GM23338 (cell line): ENCODE measurements around the gene MKKS. TPM values are rescaled to one million over a fixed set of nuclear protein-coding genes. Genes with fewer than 3 reads are reported as not detected.

ENCODE experiments used
- ATAC-seq: fragments of 200-7000 bp; cut with Tn5 transposase; 3 replicates; pipeline ENCODE4 v1.9.1; 2020
- DNase-seq: peaks from one replicate; pipeline ENCODE4 v3.0.0-alpha.2; 2015; ENCODE audit warnings: low spot score
- H2AFZ ChIP-seq: fragments of 200-600 bp; sonication (generic); 2 replicates; pipeline ENCODE4 v1.8.0; 2016; ENCODE audit warnings: antibody characterized with exemption, mild to moderate bottlenecking, moderate library complexity
- H3F3A ChIP-seq: fragments of 200-600 bp; sonication (generic); replicated peaks from 2 replicates; pipeline ENCODE4 v1.8.0; 2017; ENCODE audit warnings: antibody characterized with exemption, mixed run types, low read depth
- H3K27ac ChIP-seq: fragments of 200-600 bp; sonication (generic); 2 replicates; pipeline ENCODE4 v1.6.1; 2016; ENCODE audit warnings: low read depth
- H3K27me3 ChIP-seq: fragments of 200-600 bp; sonication (generic); 2 replicates; pipeline ENCODE4 v1.8.0; 2016; ENCODE audit warnings: mild to moderate bottlenecking, mixed run types, moderate library complexity; ENCODE audit not compliant: insufficient read depth
- H3K36me3 ChIP-seq: fragments of 200-600 bp; sonication (generic); 2 replicates; pipeline ENCODE4 v1.8.0; 2016; ENCODE audit warnings: mild to moderate bottlenecking; ENCODE audit not compliant: insufficient read depth
- H3K4me1 ChIP-seq: fragments of 200-600 bp; sonication (generic); 2 replicates; pipeline ENCODE4 v1.8.0; 2016; ENCODE audit warnings: mild to moderate bottlenecking, moderate library complexity; ENCODE audit not compliant: insufficient read depth
- H3K4me2 ChIP-seq: fragments of 200-600 bp; sonication (generic); 2 replicates; pipeline ENCODE4 v1.7.1; 2017; ENCODE audit warnings: mixed run types
- H3K4me3 ChIP-seq: fragments of 200-600 bp; sonication (generic); 2 replicates; pipeline ENCODE4 v1.6.1; 2016; ENCODE audit warnings: mixed run types
- H3K79me2 ChIP-seq: fragments of 200-600 bp; sonication (generic); replicated peaks from 2 replicates; pipeline ENCODE4 v1.8.0; 2017; ENCODE audit warnings: mild to moderate bottlenecking; ENCODE audit not compliant: insufficient read depth
- H3K9me2 ChIP-seq: fragments of 200-600 bp; sonication (generic); 2 replicates; pipeline ENCODE4 v1.8.0; 2017; ENCODE audit not compliant: insufficient read depth
- H4K20me1 ChIP-seq: fragments of 200-600 bp; sonication (generic); replicated peaks from 2 replicates; pipeline ENCODE4 v1.8.0; 2017; ENCODE audit warnings: mild to moderate bottlenecking; ENCODE audit not compliant: insufficient read depth
- H3K27ac Mint-ChIP-seq: 2 replicates; pipeline ENCODE4 v1.8.0; 2020; ENCODE audit warnings: inconsistent platforms, mild to moderate bottlenecking, moderate library complexity, mixed read lengths
- H3K27me3 Mint-ChIP-seq: 3 replicates; pipeline ENCODE4 v1.8.0; 2022; ENCODE audit warnings: low read depth, mild to moderate bottlenecking, moderate library complexity, mixed read lengths, inconsistent platforms; ENCODE audit not compliant: insufficient read depth, poor library complexity
- H3K36me3 Mint-ChIP-seq: 3 replicates; pipeline ENCODE4 v1.8.0; 2021; ENCODE audit warnings: low read depth, mild to moderate bottlenecking, inconsistent platforms, moderate library complexity, mixed read lengths
- H3K4me1 Mint-ChIP-seq: 3 replicates; pipeline ENCODE4 v1.8.0; 2020; ENCODE audit warnings: mild to moderate bottlenecking, inconsistent platforms, mixed read lengths
- H3K4me3 Mint-ChIP-seq: 3 replicates; pipeline ENCODE4 v1.8.0; 2021; ENCODE audit warnings: moderate library complexity, mild to moderate bottlenecking, inconsistent platforms, mixed read lengths
- H3K9me3 Mint-ChIP-seq: 3 replicates; pipeline ENCODE4 v1.8.0; 2020; ENCODE audit warnings: moderate library complexity, mild to moderate bottlenecking, inconsistent platforms, mixed read lengths
- CREB1 ChIP-seq: fragments of 250-450 bp; sonication (Bioruptor Pico); IDR thresholded peaks from 2 replicates; pipeline ENCODE4 v1.5.0; 2020; ENCODE audit warnings: low read depth, mild to moderate bottlenecking, moderate library complexity
- CTCF ChIP-seq, 2 experiments: fragments of 200-600 bp in 1 of 2; sonication (generic) in 1 of 2; conservative IDR thresholded peaks; 2 replicates each; pipeline versions ENCODE4 v1.5.1 to v1.6.1; 2016 to 2017; ENCODE audit warnings: antibody characterized with exemption in 2 of 2, low read depth in 2 of 2, mild to moderate bottlenecking in 2 of 2, moderate library complexity in 1 of 2
- ETS1 ChIP-seq: IDR thresholded peaks from 2 replicates; pipeline ENCODE4 v1.6.1; 2016; ENCODE audit warnings: antibody characterized with exemption
- EZH2 ChIP-seq: fragments of 200-600 bp; sonication (generic); IDR thresholded peaks from one replicate; pipeline ENCODE4 v1.8.0; 2017; ENCODE audit warnings: antibody characterized with exemption, mild to moderate bottlenecking, low read depth; ENCODE audit not compliant: unreplicated experiment
- EZH2phosphoT487 ChIP-seq: fragments of 200-600 bp; sonication (generic); IDR thresholded peaks from one replicate; pipeline ENCODE4 v1.8.1; 2018; ENCODE audit warnings: antibody characterized with exemption; ENCODE audit not compliant: unreplicated experiment
- JUNB ChIP-seq: IDR thresholded peaks from one replicate; pipeline ENCODE4 v1.6.1; 2016; ENCODE audit warnings: antibody characterized with exemption; ENCODE audit not compliant: unreplicated experiment
- NANOG ChIP-seq: IDR thresholded peaks from 2 replicates; pipeline ENCODE4 v1.6.1; 2016; ENCODE audit warnings: antibody characterized with exemption, borderline replicate concordance
- POLR2AphosphoS5 ChIP-seq: IDR thresholded peaks from 2 replicates; pipeline ENCODE4 v1.6.1; 2016; ENCODE audit warnings: antibody characterized with exemption, low read depth
- REST ChIP-seq: IDR thresholded peaks from one replicate; pipeline ENCODE4 v1.6.1; 2018; ENCODE audit warnings: antibody characterized with exemption; ENCODE audit not compliant: unreplicated experiment
- STAT1 ChIP-seq: IDR thresholded peaks from one replicate; pipeline ENCODE4 v1.6.1; 2016; ENCODE audit warnings: antibody characterized with exemption; ENCODE audit not compliant: unreplicated experiment
- ZNF114 ChIP-seq: fragments of 250-450 bp; sonication (Bioruptor Pico); IDR thresholded peaks from 2 replicates; pipeline ENCODE4 v1.5.0; 2020; ENCODE audit warnings: mild to moderate bottlenecking, moderate library complexity
- ZNF331 ChIP-seq: fragments of 250-450 bp; sonication (Bioruptor Pico); IDR thresholded peaks from 2 replicates; pipeline ENCODE4 v1.5.0; 2020; ENCODE audit warnings: low read depth, mild to moderate bottlenecking, moderate library complexity
- ZNF462 ChIP-seq: fragments of 250-450 bp; sonication (Bioruptor Pico); IDR thresholded peaks from 2 replicates; pipeline ENCODE4 v1.5.0; 2020; ENCODE audit warnings: mild to moderate bottlenecking, moderate library complexity
- polyA plus RNA-seq: library from polyadenylated mRNA; unstranded; fragments of >200 nt; fragmentation: Nextera tagmentation; extraction: Ambion mirVana; gene quantifications from 2 replicates; pipeline ENCODE4 v1.2.1, GENCODE V29; 2016
- total RNA-seq: library from RNA; depleted of rRNA; stranded (reverse); fragments of >200 nt; shearing (Covaris generic); gene quantifications from 2 replicates; pipeline ENCODE4 v1.2.3, GENCODE V29; 2014

Gene MKKS
- total and polyA plus RNA-seq, 2 experiments from 2014 or later = 13.4 to 16.7 TPM

- peaks cover 13% of the 10 kb centered on the region for H3K79me2 ChIP-seq
- DNase-seq (no peak), ATAC-seq (no peak)
- Mint-ChIP-seq H3K27me3 (peaks cover 2% of the 10 kb centered on the region), H3K36me3 (peaks cover 5% of the 10 kb centered on the region), H3K9me3 (no peaks in the 10 kb centered on the region; the same call in 2 of the 3 replicates), H3K27ac (no peak overlapping the region), H3K4me1 (peaks cover 71% of the 10 kb centered on the region), H3K4me3 (no peak overlapping the region; the same call in 2 of the 3 replicates)
- no peaks in the 10 kb centered on the region for H3K9me2 ChIP-seq
- no peaks in the 10 kb centered on the region for H3F3A ChIP-seq
- no peak overlapping the region for H2AFZ ChIP-seq
- peaks cover 74% of the 10 kb centered on the region for H3K4me1 ChIP-seq
- H3K4me2 ChIP-seq = peak overlapping the region; percentile 59
- H3K27ac ChIP-seq = peak overlapping the region; percentile 2; the same call in 1 of the 2 replicates
- H3K4me3 ChIP-seq = no peak overlapping the region
- H3K36me3 ChIP-seq = no peaks in the 10 kb centered on the region
- no peaks in the 10 kb centered on the region for H3K27me3 ChIP-seq
- TF ChIP-seq ZNF114 = no peak
- TF ChIP-seq STAT1 = no peak
- TF ChIP-seq ZNF331 (CRISPR knock-in tag) = no peak
- TF ChIP-seq EZH2 = no peak
- TF ChIP-seq JUNB = no peak
- TF ChIP-seq NANOG = no peak
- TF ChIP-seq POLR2AphosphoS5 = no peak
- no peak for TF ChIP-seq CREB1
- TF ChIP-seq REST = no peak
- TF ChIP-seq EZH2phosphoT487 = no peak
- no peak for TF ChIP-seq ZNF462 (CRISPR knock-in tag)
- TF ChIP-seq ETS1 = no peak
- no peak for TF ChIP-seq CTCF (conservative IDR thresholded peaks at IDR 0.05; ENCODE audit: low read depth in 2 of 2)
- no peaks in the 10 kb centered on the region; the same call in 1 of the 2 replicates for H4K20me1 ChIP-seq
Measured at GRCh38 chr20:10469056-10469455, 35.0 kb upstream of the MKKS start.
